HG03575 (cell line): ENCODE results near the gene PAH.

Source experiments
- ATAC-seq: cut with Tn5 transposase; IDR thresholded peaks from one replicate; pipeline ENCODE4 v1.9.1; 2021; ENCODE audit not compliant: unreplicated experiment, insufficient number of reproducible peaks, low FRiP score; ENCODE audit errors: extremely low read depth

The PAH gene

DNA sequence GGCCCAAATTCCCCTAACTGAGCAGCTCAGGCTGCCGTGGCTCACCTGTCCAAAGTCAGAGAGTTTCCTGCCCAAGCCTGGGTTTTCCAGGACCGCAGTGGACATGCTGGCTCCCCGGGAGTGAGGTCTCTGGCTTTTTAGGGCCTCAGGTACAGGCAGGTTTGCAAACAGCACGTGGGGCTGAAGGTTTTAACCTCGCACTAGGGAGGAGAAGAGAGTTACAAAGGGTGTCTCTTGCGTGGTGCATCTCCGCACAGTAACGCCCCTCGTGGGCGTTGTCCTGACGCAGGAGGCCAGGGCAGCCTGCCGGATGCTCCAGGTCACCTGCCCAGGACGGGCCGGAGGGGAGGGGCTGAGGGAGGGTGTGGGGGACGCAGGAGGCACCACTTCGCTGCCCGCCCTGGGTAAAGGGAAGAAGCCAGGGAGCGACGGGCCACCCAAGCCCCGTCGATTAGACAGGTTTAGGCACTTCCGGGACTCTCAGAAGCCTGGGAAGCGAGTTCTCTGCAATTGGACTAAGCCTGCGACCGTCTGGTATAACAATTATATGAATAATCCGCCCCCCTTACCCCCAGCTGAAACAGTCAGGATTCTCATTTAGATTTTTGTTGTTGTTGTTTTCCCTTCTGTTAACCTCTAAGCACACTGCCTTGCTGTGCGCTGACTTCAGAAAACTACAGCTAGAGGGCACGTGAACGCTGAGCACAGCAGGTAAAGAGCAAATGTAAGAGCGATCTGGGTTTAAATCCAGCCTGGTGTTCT, at the start of gene PAH:
PAH (minus strand) TSS at position 219 of the 762 bp plus-strand sequence; CDS start at position 105, 114 bp downstream.
- no peak for ATAC-seq

GRCh38 chr12:102966200-102966863, 49.3 kb upstream of the PAH start:
- ATAC-seq: no peak

DNA sequence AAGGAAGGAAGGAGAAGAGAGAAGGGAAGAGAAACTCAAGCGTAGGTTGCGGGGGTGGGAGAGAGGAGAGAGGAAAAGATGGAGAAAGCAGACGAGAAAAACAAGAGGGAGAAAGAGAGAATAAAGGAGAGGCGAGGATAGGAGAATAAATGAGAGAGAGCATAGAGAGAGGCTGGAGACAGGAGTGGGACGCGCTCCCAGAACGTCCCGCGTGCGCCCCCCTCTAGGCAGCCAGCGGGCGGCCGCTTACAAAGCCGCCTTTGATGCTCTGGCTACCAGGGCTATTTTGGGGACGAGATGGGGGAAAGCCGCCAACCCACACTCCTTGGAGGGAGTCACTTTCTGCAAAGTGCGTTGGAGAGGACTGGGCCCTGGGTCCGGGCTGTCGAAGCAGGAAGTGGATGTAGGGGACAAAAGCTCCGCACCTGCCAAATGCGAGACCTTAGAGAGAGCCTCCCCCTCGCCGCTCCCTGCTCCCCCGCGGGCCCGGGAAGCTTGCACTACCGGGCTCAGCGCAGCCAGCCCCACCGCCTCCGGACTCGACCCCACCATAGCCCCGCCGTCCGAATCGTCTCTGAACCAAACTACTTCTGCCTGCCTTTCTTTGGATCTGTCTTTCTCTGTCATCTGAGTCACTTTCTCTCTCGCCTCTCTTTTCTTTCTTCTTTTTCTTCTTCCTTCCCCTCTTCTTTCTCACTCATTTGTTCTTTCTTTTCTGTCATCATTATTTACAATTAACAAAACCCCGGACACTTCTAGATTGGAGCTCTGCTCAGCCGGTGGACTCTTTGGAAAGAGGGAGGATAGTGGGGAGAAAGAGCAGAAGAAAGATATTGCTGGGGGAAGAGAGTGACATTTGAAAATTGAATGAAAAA, 48.5 kb upstream of the PAH start:
- ATAC-seq: no peak

DNA sequence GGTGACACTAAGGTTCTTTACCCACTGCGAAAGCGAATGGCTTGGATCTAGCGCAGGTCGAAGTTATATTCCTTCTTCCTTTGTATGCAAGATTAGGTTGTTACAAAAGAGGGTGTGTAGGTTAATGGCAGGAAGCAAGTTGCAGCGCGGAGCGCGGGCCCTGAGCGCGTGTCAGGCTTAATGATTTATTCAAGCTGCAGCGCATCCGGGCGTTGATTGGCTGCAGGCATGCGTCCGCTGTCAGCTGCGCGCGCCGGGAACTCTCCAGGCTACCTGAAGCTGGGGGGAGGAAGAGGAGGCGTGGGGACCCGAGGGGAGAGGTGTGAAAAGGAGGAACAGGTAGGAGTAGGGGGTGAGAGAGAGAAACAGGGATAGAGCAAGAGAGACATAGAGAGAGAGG, 47.8 kb upstream of the PAH start:
- no peak for ATAC-seq

DNA sequence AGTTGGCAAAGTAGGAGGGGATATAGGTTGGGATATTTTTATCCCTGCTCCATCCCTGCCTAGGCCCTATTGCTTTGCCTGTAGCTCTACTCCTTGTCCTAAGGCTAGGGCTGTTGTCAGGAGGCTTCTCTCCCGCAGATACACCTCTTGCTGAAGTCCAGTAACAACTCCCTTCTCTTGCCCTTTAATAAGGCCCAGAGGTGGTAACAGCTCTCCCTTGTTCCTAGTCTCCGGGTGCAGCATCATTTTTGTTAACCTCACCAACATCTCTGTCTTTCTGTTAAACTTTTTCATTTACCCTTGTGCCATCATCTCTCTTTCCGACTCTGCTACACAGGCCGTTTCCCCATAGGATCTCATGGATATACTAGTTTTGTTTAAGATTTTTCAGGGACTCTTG, 46.8 kb upstream of the PAH start:
- no peak for ATAC-seq

DNA sequence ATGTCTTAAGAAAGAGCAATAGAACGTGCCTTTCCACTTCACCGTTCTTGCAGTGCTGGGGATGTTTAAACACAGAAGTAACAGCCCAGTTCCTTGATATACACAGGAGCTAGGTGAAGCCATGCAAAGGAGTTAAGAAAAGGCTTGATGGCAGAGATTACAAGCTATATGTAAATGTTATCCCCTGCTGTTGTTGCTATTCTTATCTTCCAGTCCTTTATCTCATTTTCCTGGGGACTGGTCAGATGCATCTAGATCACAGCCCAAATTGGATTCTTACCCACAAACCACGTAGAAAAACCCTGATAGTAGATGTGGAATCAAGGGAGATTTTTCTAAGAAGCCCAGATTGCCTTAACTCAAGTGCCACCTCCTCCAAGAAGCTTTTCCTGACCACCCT, 45.9 kb upstream of the PAH start:
- ATAC-seq: no peak

DNA sequence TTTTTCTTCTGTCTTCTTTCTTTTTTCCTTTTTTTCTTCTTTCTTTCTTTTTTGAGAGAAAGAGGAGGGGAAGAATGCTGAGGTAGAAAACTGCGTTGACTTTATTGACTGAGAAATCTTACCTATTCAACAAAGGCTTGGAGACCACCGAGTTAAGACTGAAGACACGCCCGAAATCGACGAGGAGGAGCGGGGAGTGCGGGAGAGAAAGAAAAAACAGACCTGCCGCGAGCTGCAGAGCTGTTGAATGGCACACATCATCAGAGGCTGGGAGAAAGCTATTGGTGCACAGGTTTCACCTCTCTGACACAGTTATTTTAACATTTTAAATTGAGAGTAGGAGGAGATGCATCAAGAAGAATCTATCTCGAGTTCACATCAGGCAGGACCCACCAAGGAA, 45.5 kb upstream of the PAH start:
- no peak for ATAC-seq

- no peak for ATAC-seq
Measured at GRCh38 chr12:102961466-102961855, 44.4 kb upstream of the PAH start.

DNA sequence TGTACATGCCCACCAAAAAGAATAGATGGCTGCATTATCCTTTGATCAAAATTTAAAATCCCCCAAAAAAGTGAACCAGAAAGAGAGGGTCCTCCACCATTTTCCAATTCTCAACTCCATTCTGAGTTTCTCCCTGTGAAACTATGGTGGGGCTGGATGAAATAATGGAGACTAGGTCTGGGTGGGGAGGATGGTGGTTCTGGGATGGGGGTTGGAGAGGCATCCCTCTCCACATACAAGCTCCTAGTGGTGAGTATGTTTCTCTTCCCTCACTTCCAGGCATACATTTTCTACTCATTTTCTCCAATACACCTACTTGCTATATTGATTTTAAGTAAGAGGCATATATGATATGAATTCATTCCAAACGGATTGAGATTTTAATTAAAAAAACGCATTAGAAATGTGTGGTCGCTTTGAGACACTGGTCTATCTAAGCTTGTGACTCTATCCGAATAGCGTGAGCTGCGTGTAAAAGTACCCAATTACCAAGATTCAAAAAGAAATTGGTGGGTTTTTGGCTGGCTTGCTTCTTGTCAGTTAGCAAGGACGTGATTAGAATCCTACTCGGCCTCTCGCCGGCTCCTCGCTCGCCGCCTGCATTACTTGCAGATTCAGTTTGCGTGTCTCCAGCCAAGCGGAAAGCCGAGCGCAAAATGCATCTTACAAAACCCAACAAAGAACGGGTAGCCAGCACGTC, 43.9 kb upstream of the PAH start:
- no peak for ATAC-seq

DNA sequence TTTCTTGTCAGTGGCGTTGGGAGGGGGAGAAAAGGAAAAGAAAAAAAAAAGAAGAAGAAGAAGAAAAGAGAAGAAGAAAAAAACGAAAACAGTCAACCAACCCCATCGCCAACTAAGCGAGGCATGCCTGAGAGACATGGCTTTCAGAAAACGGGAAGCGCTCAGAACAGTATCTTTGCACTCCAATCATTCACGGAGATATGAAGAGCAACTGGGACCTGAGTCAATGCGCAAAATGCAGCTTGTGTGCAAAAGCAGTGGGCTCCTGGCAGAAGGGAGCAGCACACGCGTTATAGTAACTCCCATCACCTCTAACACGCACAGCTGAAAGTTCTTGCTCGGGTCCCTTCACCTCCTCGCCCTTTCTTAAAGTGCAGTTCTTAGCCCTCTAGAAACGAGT, 42.3 kb upstream of the PAH start:
- ATAC-seq: no peak

- no peak for ATAC-seq
Measured at GRCh38 chr12:102958830-102959176, 41.8 kb upstream of the PAH start.

DNA sequence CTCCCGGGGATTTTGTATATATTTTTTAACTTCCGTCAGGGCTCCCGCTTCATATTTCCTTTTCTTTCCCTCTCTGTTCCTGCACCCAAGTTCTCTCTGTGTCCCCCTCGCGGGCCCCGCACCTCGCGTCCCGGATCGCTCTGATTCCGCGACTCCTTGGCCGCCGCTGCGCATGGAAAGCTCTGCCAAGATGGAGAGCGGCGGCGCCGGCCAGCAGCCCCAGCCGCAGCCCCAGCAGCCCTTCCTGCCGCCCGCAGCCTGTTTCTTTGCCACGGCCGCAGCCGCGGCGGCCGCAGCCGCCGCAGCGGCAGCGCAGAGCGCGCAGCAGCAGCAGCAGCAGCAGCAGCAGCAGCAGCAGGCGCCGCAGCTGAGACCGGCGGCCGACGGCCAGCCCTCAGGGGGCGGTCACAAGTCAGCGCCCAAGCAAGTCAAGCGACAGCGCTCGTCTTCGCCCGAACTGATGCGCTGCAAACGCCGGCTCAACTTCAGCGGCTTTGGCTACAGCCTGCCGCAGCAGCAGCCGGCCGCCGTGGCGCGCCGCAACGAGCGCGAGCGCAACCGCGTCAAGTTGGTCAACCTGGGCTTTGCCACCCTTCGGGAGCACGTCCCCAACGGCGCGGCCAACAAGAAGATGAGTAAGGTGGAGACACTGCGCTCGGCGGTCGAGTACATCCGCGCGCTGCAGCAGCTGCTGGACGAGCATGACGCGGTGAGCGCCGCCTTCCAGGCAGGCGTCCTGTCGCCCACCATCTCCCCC, 41.2 kb upstream of the PAH start:
- ATAC-seq: no peak

DNA sequence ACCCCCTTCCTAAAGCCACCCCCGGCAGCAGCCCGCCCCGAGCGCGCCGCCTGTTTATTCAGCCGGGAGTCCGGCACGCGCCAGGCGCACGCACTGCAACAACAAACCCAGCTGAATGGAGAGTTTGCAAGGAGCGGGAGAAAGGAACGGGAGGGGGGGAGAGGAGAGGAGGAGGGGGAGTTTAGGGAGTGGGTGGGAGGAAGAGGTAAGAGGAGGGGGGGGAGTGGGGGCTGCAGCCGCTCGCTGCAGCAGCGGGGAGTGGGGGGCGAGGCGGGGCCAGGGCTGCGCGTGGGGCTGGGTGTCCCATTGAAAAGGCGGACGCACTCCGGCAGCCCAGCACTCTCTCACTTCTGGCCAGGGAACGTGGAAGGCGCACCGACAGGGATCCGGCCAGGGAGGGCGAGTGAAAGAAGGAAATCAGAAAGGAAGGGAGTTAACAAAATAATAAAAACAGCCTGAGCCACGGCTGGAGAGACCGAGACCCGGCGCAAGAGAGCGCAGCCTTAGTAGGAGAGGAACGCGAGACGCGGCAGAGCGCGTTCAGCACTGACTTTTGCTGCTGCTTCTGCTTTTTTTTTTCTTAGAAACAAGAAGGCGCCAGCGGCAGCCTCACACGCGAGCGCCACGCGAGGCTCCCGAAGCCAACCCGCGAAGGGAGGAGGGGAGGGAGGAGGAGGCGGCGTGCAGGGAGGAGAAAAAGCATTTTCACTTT, 40.5 kb upstream of the PAH start, which contains the start of gene ASCL1:
ASCL1 (plus strand) TSS at position 336 of the 712 bp plus-strand sequence. CDS start 571 bp downstream, outside the sequence.
- no peak for ATAC-seq

DNA sequence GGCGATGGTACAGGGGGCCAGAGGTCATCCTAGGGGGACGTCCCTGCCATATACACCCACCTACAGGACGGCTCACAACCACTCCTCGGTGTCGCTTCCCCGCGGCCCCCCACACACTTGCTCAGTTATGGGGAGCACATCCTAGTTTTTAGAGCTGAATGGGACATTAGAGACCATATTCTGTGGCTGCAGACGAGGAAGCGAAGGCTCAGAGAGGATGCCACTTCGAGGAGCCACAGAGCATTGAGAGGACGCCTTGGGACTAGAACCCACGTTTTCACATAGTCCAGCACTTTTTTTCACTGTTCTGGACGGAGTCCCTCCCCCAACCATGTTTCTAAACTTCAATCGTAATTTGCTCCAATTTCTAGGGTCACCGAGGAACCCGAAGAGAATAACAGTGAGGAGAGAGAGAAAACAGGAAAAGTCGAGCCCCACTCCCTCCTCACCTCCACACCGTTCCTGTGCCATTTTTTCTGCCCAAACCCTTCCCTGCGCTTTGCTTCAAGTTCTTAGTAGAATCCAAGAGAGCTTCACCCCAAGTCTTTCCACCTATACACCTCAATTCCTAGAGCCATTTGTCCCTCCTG, 39.8 kb upstream of the PAH start:
- no peak for ATAC-seq

GRCh38 chr12:102955926-102956737, 39.1 kb upstream of the PAH start:
- ATAC-seq: no peak

- ATAC-seq: no peak
Measured at GRCh38 chr12:102954134-102954533, 37.1 kb upstream of the PAH start.

GRCh38 chr12:102953221-102953620, 36.2 kb upstream of the PAH start:
- no peak for ATAC-seq
